SKM-1 (cell line): ENCODE measurements around the gene RHOT2.
"Not testable (repeated sequence)": the region's sequence is repeated elsewhere in the genome, so short reads cannot be mapped to it uniquely, and the experiment has no call there.

Experiments
- DNase-seq: peaks from one replicate; lab custom pipeline; 2025; ENCODE audit not compliant: unreplicated experiment; lab: John Stamatoyannopoulos, UW

Gene RHOT2

DNA sequence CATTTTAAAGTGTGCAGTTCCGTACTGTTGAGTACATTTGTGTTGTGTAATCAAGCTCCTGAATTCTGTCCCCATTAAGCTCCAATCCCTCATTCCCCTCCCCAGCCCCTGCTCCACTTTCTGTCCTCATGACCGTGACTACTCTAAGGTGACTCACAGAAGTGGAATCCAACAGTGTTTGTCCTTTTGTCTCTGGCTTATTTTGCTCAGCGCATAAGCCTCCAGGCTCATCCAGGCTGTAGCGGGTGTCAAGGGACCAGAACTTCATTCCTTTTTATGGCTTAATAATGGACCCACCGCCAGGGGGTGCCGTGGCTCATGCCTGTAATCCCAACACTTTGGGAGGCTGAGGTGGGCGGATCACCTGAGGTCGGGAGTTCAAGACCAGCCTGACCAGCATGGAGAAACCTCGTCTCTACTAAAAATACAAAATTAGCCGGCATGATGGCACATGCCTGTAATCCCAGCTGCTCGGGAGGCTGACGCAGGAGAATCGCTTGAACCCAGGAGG is 44.9 kb downstream of the RHOT2 start:
- DNase-seq, result not testable (repeated sequence)

DNA sequence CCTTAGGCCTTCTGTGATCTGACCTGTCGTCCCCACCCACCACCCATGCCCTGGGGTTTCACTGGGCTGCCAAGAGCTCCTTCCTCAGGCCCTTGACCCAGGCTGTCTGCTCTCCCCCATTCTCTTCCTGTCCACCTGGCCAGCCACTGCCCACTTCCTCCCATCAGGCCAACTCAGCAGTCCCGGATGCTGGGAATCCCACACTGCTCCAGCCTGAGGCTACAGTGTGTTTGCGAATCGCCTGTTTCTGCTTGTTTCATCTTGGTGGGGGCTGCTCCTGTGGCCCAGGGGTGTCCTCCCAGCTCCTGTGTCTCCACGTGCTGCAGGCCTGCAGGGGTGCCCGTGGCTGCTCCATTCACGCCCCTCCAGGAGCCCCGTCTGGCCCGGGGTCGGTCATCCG is 46.1 kb downstream of the RHOT2 start:
- DNase-seq, result no peak

DNA sequence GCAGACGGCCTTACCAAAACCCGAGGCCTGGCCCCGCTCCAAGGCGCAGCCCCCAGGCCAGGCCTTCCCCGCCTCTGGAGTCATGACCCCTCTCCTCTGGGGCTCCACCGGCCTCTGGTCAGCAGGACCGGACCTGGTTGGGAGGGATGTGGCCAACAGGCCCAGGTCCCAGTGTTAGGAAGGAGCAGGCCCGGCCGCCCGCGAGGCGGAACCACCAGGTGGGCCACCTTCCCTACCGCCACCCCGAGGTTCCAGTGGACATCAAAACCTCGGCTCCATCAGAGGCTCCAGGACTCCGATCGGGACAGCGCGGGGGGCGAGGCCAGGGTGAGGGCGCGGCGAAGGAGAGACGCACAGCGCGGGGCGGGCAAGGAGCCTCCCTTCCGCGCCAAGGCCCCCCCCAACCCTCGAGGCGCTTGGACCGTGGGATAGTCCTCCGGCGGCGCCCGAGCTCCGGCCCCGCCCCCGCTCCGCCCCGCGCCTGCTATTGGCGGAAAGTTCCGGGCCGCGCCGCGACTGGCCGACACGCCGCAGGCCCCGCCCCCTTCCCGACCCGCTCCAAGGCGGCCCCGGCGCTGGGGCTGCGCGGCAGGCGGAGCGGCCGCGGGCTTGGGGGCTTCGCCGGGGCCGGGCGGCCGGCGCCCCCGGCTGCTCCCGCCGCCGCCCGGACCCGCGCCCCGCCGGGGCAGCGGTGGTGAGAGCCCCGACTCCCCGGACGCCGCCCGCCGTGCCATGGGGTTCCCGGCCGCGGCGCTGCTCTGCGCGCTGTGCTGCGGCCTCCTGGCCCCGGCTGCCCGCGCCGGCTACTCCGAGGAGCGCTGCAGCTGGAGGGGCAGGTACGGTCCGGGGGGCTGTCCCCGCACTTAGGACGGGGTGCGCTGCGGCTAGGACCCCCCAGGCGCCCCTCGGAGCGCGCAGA is 46.9 kb downstream of the RHOT2 start, which contains the start of gene METRN:
Gene METRN, plus strand, starts transcription at position 561 of the 919 bp plus-strand sequence. Its CDS starts 172 bp downstream, at position 733.
- DNase-seq, result peak; percentile 77

DNA sequence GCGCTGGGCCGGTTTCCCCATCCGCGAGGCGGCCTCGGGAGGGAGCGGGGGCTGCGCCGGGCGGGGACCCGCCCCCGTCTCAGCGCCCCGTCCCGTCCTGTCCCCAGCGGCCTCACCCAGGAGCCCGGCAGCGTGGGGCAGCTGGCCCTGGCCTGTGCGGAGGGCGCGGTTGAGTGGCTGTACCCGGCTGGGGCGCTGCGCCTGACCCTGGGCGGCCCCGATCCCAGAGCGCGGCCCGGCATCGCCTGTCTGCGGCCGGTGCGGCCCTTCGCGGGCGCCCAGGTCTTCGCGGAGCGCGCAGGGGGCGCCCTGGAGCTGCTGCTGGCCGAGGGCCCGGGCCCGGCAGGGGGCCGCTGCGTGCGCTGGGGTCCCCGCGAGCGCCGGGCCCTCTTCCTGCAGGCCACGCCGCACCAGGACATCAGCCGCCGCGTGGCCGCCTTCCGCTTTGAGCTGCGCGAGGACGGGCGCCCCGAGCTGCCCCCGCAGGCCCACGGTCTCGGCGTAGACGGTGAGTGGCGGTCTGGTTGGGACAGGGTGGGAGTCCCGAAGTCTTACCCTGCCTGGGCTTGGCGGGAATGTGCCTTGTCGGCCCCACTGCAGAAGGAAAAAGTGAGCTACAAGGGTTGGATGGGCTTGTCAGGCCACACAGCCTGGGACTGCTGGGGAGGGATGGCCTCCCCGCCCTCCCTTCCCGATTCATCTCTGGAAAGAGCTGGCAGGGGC is 47.7 kb downstream of the RHOT2 start:
- DNase-seq, result no peak

DNA sequence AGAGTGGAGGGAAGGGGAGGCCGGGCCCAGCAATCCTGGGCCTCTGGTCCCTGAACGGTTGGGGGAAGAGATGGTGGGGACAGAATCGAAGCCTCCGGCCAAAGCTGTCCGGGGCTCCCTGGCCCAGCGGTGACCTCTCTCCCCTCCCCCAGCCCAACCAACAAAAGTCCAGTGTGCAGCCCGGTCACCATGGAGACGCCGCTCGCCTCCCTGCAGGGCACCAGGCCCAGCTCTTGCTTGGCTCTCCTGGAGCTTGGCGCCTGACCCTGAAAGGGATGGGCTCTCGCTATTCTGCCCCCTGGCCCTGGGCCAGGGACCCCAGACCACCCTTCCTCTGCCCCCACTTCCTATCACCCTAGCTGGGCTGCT is 48.3 kb downstream of the RHOT2 start:
- DNase-seq, result no peak

DNA sequence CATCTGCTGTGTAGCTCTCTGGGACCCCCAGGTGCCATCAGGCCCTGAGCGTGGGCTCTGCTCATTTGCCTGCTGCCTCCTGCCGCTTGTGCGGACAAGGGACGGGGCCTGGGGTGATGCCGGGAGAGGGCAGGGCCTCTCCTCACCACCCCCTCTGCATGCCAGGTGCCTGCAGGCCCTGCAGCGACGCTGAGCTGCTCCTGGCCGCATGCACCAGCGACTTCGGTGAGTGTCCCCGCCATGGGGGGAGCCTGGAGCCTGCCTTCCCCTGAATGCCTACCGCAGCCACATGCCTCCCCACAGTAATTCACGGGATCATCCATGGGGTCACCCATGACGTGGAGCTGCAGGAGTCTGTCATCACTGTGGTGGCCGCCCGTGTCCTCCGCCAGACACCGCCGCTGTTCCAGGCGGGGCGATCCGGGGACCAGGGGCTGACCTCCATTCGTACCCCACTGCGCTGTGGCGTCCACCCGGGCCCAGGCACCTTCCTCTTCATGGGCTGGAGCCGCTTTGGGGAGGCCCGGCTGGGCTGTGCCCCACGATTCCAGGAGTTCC is 48.9 kb downstream of the RHOT2 start:
- DNase-seq, result no peak

DNA sequence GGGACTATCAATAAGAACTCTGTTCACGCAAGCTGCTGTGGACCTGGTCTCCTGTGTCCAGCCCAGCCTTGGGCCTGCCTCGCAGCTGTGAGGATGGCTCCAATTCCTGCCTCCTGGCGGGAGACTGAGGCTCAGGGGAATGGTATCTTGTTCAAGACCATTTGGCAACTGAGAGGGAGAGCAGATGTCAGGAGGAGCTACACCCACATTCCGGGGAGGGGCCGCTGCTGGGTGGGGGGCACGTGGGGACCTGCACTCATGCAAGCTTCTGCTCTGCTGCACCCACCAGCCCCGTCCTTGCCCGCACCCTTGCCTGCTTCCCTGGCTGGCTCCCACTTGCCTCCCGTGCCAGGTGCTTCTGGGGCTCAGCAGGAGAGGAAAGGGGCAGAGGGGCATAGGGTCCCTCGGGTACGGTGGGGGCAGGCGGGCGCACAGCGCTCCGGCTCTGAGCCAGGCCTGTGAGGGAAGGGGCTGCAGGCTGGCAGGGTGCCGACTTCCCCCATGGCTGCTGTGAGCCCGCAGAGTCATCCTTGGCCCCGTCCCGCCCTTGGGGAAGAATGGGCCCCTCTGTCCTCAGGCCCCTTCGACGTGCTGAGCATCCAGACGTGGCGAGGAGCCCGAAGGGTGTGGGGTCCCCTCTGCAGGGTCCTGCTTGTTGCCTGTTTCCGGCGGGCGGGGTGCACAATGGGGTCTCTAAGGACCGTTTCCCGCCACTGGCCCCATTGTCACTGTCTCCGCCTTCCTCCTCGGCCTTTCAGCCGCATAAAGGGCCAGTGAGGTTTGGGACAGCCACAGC is 49.7 kb downstream of the RHOT2 start:
- no peak for DNase-seq

DNA sequence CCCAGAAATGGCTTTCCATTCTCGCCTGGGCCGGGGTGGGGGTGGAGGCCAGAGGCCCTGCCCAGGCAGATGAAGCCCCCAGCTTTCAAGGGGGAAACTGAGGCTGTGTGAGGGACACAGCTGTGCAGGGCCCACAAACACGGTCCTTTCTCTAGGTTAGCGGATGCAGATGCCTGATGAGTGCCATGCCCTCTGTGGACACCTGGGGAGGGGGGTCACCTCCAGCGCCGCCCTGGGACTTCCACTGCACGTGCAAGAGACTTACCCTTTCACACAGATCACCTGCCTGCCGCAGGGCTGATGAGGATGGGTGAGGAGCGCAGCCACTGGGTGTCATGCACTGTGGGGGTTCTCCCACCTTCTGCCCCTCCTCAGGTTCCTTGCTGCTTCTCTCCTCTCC is 50.5 kb downstream of the RHOT2 start:
- no peak for DNase-seq

DNA sequence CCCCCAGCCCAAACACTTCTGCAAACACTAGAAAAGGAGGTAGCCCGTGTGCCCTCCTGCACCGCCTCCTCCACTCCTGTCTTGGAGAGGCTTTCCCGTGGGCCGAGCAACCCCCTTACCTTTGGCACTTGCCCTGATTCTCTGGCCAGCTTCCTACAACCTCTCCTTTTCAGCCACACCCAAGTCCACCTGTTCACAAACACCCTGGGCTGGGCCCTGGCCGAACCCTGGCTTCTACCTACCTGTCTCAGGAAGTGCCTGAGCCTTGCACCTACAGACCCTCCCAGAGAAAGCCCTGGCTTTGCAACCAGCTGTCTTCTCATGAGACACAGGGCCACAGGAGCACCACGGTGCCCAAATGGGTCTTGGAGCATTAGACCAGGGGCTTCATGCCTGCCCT is 51.0 kb downstream of the RHOT2 start:
- DNase-seq, result no peak

DNA sequence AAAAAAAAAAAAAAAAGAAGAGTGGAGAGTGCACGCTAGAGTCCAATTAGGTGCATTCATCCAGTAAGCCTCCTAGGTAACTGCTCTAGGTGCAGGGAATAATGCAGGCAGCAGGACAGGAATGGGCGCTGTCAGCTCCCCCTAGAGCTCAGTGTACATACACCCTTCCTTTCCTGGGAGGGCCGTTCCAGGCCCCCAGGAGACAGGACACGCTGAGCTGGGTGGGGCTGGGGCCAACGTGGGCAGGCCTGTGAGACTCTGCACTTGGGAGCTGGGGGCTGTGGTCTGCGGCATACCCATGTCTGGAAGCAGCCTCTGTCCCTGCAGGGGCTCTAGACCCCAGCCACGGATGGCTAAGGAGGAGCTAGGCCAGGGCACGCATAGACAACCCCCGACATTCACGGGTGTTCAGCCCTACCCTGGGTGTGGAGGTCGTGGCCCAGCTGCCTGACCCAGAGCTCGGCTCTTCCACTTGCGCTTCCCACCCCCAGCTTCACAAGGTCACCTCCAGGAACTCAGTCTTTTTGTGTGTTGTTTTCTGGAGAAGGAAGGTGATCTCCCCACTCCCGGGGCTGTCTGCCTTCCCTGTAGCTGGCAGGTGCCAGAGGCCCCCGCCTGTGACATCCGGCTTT is 52.0 kb downstream of the RHOT2 start:
- no peak for DNase-seq

DNA sequence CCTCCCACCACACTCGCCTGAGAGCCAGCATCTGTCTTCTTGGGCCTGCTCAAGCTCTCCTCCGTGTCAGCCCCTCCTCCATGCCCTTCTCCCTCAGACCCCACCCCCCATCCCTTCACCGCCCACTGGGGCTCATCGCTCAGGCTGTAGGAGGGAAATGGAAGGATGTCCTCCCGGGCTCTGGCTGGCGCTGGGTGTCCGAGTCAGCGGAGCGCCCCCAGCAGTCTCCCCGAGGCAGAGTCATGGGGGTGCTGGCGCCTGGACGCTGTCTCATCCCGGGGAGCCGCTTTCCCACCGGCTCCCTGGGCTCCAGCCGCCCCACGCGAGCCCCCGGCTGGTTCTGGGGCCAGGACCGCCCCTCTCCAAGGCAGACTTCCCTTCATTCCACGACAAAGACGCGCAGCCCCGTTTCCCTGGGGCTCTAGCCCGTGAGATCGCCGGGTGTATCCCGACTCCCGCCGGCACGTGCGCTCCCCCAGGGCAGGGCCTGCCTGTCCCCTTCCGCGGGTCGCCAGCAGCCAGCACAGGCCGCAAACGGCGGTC is 52.6 kb downstream of the RHOT2 start:
- DNase-seq, result no peak

DNA sequence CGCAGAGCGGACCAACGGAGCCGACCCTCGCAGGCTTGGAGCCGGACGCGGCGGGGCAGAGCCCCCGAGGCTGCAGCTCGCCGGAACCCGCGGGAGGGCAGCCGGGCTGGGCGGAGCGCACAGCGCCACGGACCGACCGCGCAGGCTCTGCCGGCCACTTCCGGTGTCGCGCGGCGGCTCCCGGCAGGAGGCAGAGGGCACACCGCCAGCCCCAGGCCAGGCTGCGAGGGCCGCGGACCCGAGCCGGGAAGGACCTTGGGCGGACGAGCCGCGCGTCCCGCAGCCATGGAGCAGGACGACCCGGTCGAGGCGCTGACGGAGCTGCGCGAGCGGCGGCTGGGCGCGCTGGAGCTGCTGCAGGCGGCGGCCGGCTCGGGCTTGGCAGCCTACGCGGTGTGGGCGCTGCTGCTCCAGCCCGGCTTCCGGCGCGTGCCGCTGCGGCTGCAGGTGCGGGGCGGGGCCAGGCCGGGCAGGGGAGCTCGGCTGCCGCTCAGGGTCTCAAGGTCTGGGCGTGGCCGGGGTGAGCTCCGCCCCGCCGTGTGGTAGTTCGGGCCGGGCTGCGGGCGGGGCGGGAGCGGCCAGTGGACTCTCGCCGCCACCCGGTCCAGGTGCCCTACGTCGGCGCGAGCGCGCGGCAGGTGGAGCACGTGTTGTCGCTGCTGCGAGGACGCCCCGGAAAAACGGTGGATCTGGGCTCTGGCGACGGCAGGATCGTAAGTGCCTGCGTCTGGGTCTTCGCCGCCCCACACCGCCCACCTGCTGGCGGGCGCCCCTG is 53.2 kb downstream of the RHOT2 start, which contains the start of gene ANTKMT:
Gene ANTKMT, plus strand, starts transcription at position 157 of the 775 bp plus-strand sequence. Its CDS starts 129 bp downstream, at position 286.
- peak; percentile 56 for DNase-seq

DNA sequence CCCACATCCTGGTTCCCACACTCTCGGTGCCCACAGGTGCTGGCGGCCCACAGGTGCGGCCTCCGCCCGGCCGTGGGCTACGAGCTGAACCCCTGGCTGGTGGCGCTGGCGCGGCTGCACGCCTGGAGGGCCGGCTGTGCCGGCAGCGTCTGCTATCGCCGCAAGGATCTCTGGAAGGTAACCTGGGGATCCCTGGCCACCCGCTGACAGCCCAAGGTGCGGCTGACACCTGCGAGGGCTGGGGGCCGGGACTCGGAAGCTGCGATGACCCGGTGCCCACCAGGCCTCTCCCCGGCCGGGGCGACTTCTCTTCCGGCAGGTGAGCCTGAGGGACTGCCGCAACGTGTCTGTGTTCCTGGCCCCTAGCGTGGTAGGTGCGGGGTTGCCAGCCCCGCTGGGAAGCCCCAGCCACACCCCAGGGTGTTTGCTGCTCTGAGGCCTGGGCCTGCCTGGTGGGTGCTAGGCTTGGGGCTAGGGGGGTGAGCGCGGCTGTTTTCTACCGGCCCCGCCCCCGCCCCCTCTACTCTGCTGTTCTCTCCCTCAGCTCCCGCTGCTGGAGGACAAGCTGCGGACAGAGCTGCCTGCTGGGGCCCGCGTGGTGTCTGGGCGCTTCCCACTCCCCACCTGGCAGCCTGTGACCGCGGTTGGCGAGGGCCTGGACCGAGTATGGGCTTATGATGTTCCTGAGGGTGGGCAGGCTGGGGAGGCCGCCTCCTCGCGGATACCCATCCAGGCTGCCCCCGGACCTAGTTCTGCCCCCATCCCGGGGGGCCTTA is 54.0 kb downstream of the RHOT2 start:
- DNase-seq, result no peak

DNA sequence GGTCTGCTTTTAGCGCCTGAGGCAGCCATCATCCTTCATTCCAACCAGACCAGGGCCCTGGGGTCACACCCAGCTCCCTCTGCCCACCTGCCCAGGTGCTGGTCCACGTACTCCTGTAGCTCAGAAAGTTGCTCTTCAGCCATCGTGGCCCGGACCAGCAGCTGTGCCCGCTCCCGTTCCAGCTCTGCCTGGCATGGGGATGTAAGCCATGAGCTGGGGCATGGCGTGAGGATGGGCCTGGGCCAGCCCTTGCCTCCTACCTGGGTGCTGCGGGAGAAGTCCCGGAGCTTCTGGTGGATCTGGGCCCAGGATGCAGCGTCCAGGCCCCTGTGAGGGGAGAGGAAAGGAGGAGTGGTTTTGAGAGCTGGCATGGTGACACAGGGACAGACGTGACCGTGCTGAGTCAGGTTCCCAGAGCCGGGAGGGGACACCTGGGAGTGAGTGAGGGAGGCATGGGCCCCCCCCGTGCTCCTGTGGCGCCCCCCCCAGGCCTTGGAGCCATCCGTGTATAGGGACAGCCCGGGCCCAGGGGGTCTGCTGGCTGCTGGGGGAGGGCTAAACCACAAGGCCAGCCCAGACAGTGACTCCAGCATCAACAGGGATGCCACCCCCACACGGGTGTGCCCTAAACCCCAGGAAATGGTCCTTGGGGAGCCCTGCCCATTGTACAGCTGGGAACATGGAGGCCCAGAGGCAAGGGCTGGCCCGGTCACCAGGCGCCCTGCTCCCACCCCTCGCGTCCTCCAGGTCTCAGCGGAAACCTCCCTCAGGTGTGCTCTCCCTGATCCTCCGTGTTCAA is 55.1 kb downstream of the RHOT2 start:
- DNase-seq, result no peak

DNA sequence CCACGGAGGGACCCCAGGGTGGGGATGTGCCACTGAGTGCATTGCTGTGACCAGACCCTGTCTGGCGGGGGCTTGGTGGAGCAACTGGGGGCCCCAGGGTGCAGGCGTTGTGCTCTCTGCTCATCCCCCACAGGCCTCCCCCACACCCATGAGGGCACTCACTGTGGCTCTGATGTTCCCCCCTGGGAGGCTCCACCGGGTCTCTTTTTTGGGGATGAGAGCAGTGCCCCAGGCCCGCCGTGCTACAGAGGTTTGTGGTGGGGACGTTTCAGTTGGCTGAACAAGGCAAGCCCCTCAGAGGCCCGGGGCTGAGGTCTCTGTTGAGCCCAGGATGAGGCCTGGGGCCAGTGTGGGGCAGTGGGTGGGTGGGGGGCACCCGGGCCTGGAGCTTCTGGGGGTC is 55.8 kb downstream of the RHOT2 start:
- DNase-seq, result no peak
